Stimulated activated CD8-positive, alpha-beta memory T cell treated with anti-CD3 and anti-CD28 coated beads, Interleukin-4, amount 100 ng/mL, for 24 hours (primary cell): ENCODE results near the gene SLC35B1.
"Not testable (repeated sequence)": the region's sequence is repeated elsewhere in the genome, so short reads cannot be mapped to it uniquely, and the experiment has no call there.

ENCODE experiments used
- DNase-seq: peaks from one replicate; pipeline ENCODE4 v3.0.0-alpha.2; 2020; ENCODE audit warnings: low read depth

The SLC35B1 gene

DNA sequence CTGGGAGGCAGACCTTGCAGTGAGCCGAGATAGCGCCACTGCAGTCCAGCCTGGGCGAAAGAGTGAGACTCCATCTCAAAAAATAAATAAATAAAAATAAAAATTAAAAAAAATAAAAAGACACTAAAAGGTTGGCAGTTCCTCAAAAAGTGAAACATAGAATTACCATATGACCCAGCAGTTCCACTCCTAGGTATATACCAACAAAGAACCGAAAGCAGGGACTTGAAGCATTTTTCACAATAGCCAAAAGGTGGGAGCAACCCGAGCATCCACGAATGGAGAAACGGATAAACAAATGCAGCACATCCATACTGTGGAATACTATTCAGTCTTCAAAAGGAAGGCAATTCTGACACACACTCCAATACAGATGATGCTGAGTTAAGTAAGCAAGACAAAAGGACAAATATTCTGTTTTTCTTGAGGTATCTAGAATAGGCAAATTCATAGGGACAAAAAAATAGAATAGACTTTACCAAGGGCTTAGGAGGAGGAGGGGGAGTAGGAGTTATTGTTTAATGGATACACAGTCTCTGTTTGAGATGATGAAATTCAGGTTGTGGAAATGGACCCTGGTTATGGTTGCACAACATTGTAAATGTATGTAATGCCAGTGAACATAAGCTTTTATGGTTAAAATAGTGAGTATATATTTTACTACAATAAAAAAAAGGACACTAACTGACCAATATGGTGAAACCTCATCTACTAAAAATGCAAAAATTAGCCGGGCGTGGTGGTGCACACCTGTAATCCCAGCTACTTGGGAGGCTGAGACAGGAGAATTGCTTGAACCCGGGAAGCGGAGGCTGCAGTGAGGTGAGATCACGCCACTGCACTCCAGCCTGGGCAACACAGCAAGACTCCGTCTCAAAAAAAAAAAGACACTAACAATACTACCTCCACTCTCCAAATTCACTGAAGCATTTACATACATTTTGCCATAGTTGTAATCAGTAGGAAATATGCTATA lies 27.0 kb upstream of the SLC35B1 start:
- no peak for DNase-seq

DNA sequence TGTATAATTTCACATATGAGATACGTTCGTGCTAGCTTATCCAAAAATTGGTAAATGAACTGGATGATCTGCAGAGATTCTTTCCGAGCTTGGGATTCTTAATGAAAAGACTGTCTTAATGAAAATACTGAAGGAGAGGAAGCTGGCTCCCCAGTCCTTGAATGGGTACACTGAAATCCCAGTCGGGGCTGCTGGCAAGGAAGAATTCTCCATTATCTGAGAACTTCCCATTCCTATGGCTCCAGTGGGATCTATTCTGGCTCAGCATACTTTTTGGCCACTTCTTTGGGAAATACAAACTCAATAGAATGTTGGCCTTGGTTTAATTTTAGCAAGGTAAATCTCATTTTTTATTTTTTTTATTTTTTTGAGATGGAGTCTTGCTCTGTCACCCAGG lies 23.7 kb upstream of the SLC35B1 start:
- no peak for DNase-seq

DNA sequence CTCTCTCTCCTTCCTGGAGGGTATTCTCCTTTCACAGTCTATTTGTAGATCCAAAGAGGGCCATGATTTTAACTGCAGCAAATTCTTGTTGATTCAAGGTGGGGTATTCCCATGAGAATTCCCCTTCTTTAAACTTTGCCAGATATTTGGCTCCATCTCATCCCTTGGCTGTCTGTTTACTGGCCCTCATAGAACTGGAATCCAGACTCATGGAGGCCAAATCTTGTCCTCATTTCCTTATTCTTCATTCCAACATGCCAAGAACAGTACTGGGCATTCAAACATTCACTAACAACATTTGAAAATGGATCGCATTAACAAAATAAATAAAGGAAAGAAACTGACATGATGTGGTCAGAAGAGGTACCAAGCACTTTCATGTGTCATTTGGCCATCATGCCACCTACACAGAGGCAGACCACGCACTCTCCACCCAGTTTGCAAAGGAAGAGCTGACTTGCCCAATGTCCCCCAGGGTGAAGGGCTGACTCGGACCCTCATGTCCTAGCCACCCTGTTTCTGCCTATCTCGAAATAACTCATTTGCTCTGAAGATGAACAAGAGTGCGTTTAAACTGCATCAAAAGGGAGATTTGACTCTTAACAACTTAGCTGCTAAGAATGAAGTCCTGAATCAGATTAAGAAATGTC lies 23.1 kb upstream of the SLC35B1 start:
- no peak for DNase-seq

DNA sequence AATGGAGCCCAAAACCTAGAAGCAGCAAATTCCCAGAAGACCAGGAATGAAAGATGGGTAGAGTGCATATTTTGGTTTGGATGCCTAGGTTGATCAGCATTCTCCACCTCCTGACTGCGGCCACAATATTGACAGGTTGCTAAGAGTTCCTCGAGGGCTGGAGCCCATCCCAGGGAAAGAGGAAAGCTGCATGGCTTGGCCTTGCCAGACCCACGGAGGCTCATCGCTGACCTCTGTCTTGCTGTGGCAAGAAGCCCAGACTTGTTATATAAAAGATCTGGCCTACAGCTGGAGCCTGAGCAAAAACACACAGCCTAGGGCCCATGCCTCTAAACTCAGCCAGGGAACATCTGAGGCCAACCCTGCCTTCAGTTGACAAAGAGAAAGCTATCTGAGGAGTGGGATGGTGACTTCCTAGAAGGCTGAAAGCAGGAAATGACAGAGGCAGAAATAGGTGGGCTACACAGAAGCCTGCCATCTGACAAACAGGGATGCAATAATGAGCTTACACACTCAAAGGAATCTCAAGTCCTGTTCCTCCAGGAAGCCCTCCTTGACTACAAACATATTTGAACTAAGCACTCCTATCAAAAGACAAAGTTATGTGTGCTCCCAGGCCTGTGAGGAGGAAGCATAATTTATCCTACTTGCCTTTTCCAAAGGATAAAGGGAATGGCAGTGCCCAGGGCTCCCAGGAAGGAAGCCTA lies 22.5 kb upstream of the SLC35B1 start:
- no peak for DNase-seq

DNA sequence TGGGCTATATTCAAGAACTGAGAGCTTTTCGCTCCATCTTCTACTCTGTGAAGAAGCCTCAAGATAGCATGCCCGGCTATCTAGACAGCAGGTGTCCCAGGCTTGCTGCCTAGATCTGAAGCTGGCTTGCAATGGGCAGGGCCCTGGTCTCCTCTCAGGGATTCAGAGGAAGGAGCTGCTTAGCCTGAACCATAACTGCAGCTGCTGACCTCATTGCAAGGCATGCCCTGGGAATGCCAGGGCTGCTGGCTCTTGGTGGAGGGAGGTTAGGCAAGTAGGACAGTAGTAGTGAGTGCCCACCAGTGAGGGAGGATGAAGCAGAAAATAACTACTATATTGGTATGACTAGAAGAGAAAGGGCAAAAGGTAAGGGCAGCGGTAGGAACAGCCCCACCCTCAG lies 21.3 kb upstream of the SLC35B1 start:
- no peak for DNase-seq

DNA sequence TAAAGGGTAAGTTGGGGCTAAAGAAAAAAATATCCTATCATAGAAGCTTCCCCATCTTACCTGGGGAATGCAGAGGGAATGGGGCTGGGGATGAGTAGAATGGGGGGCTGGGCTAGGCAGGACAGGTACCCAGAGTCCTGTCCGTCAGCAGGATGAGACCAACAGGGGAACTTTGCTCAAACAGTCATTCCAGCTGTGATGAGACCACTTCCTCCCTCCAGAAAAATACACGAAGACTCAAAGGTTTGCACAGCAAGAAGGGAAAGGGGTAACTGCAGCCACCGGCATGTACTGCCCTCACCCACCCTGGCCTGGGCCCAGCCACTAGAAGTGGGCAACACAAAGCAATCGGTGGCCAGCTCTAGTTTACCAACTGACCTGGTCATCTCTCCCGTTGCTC lies 20.7 kb upstream of the SLC35B1 start:
- DNase-seq: no peak

DNA sequence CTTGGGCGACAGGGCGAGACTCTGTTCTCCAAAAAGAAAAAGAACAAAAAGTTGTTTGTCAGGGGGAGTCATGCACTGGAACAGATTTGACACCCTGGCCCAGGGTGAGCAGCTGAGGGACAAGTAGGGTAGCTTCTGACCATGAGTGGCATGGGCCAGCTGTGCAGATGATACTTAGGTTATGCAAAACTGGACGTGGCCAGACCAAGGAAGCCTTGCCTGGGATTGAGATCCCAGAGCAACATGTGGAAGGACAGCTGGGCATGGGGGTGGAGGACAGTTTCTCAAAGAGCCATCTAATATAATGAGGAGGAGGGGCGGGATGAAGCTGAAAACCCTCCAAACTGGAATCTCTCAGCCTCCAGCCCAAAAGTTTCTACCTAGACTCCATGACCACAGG lies 19.6 kb upstream of the SLC35B1 start:
- DNase-seq: no peak

DNA sequence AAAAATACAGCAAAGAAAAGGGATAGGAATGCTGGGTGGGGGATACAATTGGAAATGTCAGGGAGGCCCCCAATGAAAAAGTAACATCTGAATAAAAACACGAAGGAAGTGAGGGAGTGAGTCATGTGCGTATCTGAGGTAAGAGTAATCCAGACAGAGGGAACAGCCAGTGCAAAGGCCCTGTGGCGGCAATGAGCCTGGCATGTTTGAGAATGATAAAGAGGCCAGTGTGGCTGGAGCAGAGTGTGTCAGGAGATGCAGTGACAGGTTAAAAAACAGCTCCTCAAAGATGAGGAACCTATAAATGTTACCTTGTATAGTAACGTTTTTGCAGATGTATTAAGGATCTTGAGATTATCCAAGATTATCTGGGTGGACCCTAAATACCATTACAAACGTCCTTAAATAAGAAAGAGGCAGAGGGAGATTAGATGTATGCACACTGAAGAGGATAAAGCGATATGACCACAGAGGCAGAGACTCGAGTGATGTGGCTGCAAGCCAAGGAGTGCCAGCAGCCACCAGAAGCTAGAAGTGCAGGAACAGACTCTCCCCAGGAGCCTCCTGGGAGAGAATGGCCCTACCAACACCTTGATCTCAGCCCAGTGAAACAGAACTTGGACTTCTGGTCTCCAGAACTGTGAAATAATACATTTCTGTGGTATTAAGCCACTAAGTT lies 17.8 kb upstream of the SLC35B1 start:
- no peak for DNase-seq

DNA sequence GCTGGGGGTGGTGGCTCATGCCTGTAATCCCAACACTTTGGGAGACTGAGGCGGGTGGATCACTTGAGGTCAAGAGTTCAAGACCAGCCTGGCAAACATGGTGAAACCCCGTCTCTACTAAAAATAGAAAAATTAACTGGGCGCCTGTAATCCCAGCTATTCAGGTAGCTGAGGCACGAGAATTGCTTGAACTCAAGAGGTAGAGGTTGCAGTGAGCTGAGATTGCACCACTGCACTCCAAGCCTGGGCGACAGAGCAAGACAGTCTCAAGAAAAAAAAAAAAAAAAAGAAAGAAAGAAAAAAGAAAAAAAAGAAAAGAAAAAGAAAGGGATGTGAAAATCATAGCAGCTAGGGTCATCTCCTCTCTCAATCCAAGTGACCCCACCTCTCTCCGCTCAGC lies 16.8 kb upstream of the SLC35B1 start:
- DNase-seq: not testable (repeated sequence)

DNA sequence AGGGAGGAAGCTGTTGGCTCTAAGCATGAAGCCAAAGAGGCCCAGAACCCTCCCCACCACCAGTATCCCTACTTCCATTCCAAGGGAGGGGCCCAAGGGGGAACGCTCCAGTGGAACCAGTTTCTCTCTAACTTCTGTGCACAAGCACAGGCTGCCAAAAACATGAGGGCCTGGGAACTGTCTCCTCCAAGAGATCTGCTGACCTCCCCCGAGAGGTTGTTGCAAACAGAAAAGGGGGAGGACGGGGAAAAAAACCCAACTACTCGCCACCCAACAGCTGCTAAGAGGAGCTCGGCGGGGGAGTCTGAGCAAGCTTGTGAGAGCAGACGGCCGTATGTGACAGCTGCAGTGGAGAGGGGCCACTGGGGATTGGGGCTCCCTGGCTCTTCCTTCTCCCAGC lies 15.7 kb upstream of the SLC35B1 start:
- DNase-seq: no peak

DNA sequence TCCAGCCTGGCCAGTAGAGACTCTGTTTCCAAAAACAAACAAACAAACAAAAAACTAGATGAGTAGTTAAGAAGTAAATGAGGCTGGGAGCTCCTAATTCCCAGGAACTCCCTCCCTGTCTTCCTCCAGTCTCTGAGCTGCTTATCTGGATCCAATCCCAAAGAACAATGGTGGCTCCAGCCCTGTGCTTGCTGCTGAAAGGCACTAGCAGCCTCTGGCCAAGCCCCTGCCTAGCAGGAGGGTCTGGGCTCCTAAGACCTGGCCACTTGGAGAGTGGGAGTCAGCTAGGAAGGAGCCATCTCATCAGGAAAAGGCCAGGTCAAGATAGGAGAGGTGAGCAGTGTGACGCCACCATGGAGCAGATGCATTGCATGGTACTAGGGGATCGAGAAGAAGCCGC lies 14.3 kb upstream of the SLC35B1 start:
- no peak for DNase-seq

DNA sequence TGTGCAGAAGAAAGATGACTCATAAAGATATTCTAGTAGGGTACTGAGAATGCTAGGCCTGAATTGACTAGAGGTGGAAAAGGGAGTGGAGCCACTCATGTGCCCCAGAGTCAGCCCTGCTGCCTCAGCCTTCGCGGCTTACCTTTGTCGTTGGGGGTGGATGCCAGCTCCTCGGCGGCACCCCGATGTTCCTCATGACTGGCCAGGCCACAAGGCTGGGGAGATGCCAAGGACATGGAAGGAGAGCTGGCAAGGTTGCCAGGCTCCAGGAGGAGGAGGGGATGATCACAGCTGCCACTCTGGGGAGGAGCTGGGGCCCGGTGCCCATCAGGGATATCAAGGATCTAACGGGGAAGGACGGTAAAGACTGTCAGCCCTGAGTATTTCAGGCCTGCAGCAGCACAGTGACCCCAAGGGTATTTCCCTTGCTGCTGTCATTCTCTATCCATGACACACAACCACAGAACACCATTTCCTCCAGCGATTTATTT lies 9.7 kb upstream of the SLC35B1 start:
- DNase-seq: no peak

DNA sequence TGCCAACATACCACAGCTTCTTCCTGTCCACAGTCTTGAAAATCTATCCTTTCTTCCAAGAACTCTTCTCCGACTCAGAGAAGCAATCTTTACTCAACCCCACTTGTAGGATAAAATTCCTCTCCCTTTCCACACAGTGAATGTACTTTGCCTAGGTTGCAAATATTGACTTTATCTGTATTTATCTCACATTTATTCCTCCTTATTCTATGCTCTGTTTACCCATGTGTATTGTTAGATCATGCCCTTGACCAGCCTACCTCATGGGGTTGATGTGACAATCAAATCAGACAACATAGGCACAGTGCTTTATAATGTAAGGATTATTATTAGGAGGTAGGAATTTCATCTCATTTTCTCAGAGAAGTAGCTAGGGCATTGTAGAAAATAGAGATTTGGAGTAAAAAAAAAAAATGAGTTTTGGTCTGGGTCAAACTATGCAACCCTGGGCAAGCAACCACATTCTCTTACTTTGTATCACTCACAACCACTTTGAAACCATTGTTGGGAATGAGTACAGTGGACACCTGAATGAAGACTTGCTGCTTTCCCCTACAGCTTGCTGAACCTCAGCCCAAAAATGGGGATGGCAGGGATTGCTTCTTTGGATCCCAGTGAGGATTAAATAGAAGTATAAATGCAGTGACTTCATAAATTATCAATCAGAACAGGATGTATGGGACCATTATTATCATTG lies 9.1 kb upstream of the SLC35B1 start:
- no peak for DNase-seq

DNA sequence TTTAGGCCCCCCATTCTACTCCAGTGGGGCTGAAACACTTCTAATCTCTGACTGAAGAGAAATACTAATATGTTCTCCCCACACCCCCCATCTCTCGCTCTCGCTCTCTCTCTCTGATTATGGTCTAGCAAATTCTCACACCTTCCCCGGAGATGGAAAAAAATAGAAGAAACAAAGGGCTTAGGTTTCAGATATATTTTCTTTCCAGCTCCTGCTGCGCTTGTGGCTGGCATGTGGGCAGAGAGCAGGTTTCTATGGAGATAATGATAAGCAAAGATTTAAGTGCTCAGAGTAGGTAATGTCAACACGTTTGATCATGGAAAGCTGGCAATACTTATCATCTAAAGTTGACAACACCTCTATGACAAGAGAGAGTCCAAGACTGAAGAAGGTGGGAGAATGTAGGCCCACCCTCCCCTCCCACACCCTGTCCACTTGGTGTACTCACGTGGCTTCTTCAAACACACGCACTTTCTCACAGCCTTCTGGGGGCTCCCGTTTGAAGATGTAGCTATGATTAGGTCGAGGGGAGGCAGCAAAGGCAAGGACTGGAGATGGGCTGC lies 8.0 kb upstream of the SLC35B1 start:
- DNase-seq: peak; percentile 25

DNA sequence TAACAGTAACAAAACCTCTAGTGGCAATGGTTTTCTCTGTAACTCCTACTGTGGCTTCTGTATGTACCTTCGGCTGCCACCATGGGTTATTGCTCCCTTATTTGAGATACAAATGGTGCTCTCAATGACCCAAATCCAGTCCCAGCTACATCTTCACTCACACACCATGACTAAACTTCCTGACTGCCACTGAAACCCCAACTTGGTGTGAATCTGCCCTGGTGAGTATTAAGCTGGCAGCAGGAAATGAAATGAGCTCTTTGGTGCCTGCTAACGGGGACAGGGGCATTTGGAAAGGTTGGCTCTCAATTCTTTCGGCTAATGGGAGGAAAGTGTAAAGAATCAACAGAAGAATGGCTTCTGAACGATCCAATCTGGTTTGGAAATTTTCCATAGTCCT lies 7.5 kb upstream of the SLC35B1 start:
- no peak for DNase-seq

DNA sequence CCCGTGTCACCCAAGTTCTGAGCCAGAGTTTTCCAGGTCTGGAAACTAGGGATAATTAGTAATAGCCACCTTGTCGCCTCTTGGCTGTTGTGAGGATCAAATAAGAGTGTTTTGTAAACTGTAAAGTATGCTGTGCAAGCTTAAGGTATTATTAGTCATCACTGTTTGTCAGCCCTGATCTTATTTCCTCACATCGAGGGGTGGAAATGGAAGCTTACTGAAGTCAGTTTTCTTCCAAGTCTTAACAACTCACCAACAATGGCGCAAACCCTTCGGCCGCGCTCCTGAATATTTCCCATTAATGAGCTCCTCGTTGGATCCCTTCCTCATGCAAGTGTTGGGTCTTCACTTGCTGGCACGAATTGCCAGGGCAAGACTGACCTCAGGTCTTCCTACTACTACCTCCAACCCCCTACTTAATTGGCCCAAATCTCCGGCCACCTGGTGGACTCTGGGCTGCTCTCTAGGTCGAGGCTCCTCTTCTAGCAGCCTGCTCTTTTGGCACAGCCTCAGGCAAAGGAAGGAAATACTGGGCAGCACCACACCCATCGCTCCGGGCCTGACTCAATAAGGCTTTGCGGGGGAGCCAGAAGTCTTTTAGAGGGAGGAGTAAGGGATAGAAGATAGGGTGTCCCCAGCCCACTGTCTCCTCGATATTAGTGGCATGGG lies 885 bp upstream of the SLC35B1 start:
- DNase-seq: no peak

DNA sequence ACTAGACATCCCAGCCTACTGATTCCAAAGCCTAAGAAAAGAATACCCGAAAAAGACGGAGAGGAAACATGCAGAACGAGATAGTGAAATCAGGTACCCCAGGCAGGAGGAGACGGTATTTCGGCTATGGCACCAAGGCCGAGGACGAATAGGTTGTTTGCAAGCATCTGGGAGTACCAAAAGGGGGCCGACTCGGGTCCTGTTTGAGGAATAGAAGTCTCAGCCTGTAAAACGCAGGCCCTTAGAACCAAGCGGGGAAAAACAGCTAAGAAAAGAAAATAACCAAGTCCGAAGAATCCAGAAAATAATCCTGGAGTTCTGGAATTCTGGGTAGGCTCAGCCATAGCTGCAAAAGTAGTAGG lies 537 bp downstream of the SLC35B1 start:
- DNase-seq: no peak

DNA sequence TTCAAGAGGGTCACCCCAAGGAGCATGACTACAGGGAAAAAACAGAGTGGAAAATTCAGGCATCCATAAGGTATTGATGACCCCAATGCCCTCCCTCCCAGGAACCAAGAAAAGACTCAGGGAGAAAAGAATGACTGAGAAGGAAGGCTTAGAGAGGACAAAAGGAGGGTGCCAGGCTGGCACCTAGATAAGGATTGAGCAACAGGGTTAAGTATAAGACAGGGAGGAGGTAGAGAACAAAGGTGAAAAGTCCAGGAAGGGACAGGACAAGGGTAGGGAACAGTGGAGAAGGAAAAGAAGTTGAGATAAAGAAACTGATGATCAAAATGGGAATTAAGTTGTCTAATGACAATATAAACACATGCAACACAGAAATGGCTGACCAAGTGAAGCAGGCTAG lies 2.5 kb downstream of the SLC35B1 start:
- no peak for DNase-seq

DNA sequence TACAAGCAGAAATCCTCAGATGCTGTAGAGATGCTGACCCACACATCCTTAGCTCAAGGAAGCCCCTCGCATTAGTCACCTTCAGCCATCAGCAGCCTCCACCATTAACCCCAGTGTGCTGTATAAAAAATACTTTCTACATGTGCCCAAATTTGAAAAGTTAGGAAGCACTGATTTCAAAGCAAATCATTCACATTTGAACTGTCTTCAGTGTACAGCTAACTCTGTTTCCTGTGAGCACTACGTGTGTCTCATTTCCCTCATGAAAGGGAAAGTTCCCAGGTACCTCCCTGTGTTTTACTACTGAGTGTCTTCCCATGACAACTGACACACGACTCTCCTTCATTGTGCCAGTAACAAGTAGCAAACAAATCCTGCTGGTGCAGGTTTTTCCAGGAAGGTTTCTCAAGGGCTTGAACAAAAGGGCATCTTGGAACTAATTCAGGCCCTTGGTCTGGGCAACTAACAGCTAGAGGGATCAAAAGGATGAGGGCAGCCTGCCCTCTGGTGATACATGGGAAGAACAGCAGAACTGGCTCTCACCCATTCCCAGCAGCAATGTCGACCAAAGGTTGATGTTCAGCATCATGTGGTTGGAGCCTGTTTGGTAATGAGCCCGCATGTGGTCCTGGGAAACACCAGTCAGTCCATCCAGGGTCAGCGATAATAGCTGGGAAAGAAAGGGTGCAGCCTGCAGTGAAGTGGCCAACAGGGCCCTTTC lies 4.0 kb downstream of the SLC35B1 start:
- DNase-seq: no peak

DNA sequence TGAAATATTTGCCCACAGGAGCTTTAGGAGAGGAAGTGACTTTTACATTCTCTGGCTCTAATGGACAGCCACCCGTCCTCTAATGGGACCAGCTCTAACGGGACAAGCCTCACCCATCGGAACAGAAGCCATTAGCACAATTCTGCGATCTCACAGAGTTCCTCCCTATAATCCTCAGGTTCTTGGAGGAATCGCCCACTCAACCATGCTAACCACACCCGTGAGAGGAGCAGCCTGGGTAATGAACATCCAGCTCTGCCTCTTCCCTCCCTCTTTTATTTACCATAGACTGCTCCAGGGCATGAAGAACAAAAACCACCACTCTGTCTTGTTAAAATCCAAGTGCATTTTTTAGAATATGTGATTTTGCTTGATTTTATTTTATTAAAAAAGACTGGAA lies 6.8 kb downstream of the SLC35B1 start:
- DNase-seq: no peak
